ENCODE results near the gene STX5.
"Not testable (repeated sequence)": the region's sequence is repeated elsewhere in the genome, so short reads cannot be mapped to it uniquely, and the experiment has no call there.

STX5 gene

DNA sequence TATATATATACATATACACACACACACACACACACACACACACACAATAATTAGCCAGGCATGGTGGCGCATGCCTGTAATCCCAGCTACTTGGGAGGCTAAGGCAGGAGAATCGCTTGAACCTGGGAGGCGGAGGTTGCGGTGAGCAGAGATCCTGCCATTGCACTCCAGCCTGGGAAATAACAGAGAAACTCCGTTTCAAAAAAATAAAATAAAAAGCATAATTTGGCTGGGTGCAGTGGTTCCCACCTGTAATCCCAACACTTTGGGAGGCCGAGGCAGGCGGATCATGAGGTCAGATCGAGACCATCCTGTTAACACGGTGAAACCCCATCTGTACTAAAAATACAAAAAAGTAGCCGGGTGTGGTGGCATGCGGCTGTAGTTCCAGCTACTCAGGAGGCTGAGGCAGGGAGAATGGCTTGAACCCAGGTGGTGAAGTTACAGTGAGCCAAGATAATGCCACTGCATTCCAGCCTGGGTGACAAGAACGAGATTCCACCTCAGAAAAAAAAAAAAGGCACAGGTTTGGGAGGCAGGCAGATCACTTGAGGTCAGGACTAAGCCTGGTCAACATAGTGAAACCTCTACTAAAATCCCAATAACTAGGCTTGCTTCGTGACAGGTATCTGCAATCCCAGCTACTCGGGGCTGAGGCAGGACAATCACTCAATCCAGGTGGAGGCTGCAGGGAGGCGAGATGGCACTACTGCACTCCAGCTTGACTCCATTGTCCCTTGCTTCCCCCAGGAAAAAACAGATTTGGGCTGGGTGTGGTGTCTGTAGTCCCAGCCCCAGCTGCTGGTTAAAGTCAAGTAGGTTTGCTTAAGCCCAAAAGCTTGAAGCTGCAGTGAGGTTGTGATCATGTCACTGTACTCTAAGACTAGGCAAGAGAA lies 19.3 kb upstream of the STX5 start:
- no peaks in the 10 kb centered on the region for H3K9me3 ChIP-seq (ENCODE audit: low read depth, low read length)
- H3K4me3 ChIP-seq: no peak overlapping the region
- H3K36me3 ChIP-seq (ENCODE audit: insufficient read depth, low read length): peaks cover 43% of the 10 kb centered on the region
- H3K9ac ChIP-seq (ENCODE audit: insufficient read length): no peak overlapping the region
- peak overlapping the region; percentile 97 for H3K27ac ChIP-seq
- TF ChIP-seq POLR2AphosphoS5 (IDR thresholded peaks at IDR 0.05; ENCODE audit: borderline replicate concordance, low read depth, low read length) (peak; percentile 86), EZH2 (IDR thresholded peaks at IDR 0.05) (no peak)
- no peak for DNase-seq (ENCODE audit: low read depth, low spot score)

DNA sequence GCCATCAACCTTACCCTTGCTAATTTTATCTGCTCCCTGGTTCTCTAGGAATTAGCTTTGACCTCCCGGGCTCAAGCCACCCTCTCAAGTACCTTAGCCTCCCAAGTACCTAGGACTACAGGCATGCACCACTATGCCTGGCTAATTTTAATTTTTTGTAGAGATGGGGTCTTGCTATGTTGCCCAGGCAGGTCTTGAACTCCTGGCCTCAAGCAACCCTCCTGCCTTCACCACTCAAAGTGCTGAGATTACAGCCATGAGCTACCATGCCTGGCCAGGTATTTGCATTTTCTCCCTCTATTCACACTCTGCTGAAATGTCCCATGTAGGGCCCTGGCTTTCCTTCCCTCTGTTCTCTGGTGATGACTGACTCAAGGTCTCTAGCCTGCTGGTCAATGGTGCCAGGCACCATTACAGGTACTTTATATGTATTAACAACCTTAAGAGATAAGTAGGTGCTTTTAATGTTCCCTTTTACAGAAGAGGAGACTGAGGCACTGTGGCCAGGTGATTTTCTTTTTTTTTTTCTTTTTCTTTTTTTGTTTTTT lies 16.0 kb upstream of the STX5 start:
- Histone ChIP-seq H3K27ac (no peak overlapping the region), H3K9me3 (ENCODE audit: low read depth, low read length) (no peaks in the 10 kb centered on the region), H3K9ac (ENCODE audit: insufficient read length) (no peak overlapping the region), H3K36me3 (ENCODE audit: insufficient read depth, low read length) (peaks cover 16% of the 10 kb centered on the region), H3K4me3 (no peak overlapping the region)
- DNase-seq (ENCODE audit: low read depth, low spot score): no peak
- no peak for TF ChIP-seq FOXP2 (optimal IDR thresholded peaks at IDR 0.05; ENCODE audit: control extremely low read depth, extremely low read length, insufficient read depth)
- TF ChIP-seq POLR2AphosphoS5 (IDR thresholded peaks at IDR 0.05; ENCODE audit: borderline replicate concordance, low read depth, low read length): no peak

DNA sequence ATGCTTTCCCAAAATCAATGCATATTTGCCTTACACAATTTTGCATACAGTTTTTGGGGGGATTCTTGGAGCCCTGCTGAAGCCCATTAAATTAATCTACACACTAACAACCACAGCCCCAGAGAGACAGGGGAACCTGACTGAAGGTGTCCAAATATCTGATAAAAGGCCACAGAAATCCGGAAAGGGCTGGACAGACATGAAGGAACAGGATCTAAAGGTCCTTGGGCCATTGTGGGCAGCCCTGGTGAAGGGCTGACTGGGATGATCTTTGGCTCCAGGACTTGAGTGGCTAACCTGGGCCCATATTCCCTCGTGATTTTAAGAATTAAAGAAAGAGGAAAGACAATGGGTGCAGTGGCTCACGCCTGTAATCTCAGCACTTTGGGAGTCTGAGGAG lies 14.3 kb upstream of the STX5 start:
- H3K9me3 ChIP-seq (ENCODE audit: low read depth, low read length): no peaks in the 10 kb centered on the region
- no peak overlapping the region for H3K4me3 ChIP-seq
- no peak for TF ChIP-seq POLR2AphosphoS5 (IDR thresholded peaks at IDR 0.05; ENCODE audit: borderline replicate concordance, low read depth, low read length)
- no peak for TF ChIP-seq EZH2 (IDR thresholded peaks at IDR 0.05)
- no peak for TF ChIP-seq FOXP2 (optimal IDR thresholded peaks at IDR 0.05; ENCODE audit: control extremely low read depth, extremely low read length, insufficient read depth)
- no peaks in the 10 kb centered on the region for H3K36me3 ChIP-seq (ENCODE audit: insufficient read depth, low read length)
- DNase-seq (ENCODE audit: low read depth, low spot score): no peak
- no peak overlapping the region for H3K9ac ChIP-seq (ENCODE audit: insufficient read length)
- no peak overlapping the region for H3K27ac ChIP-seq

DNA sequence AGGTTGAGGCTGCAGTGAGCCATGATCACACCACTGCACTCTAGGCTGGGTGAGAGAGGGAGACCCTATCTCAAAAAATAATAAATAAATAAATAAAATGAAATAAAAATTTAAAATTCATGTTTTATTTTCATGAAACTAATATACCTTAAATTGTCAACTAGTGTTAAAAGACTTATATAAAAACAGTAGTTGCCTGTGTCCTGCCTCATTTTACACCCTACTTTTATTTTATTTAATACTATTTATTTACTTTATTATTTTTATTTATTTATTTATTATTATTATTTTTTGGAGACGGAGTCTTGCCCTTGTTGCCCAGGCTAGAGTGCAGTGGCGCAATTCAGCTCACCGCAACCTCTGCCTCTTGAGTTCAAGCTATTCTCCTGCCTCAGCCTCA lies 12.3 kb upstream of the STX5 start:
- H3K9ac ChIP-seq (ENCODE audit: insufficient read length): no peak overlapping the region
- no peak overlapping the region for H3K27ac ChIP-seq
- no peak overlapping the region for H3K4me3 ChIP-seq
- TF ChIP-seq EZH2 (IDR thresholded peaks at IDR 0.05) (no peak), FOXP2 (optimal IDR thresholded peaks at IDR 0.05; ENCODE audit: control extremely low read depth, extremely low read length, insufficient read depth) (no peak), POLR2AphosphoS5 (IDR thresholded peaks at IDR 0.05; ENCODE audit: borderline replicate concordance, low read depth, low read length) (no peak)
- no peaks in the 10 kb centered on the region for H3K36me3 ChIP-seq (ENCODE audit: insufficient read depth, low read length)
- no peak for DNase-seq (ENCODE audit: low read depth, low spot score)
- no peaks in the 10 kb centered on the region for H3K9me3 ChIP-seq (ENCODE audit: low read depth, low read length)

DNA sequence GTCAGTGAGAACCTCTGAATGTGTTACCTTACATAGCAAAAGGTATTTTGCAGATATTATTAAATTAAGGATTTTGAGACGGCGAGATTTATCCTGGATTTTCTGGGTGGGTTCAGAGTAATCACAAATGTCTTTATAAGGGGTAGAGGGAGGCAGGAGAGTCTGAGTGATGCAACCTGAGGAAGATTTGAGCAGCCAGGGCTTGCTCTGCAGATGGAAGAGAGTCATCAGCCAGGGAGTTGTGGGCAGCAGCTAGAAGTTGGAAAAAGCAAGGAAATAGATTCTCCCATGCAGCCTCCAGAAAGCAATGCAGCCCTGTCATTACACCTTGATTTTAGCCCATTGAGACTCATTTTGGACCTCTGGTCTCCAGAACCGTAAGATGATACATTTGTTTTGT lies 11.6 kb upstream of the STX5 start:
- no peaks in the 10 kb centered on the region for H3K9me3 ChIP-seq (ENCODE audit: low read depth, low read length)
- no peak overlapping the region for H3K4me3 ChIP-seq
- H3K9ac ChIP-seq (ENCODE audit: insufficient read length): peak overlapping the region; percentile 20
- no peak for TF ChIP-seq EZH2 (IDR thresholded peaks at IDR 0.05)
- no peak for TF ChIP-seq POLR2AphosphoS5 (IDR thresholded peaks at IDR 0.05; ENCODE audit: borderline replicate concordance, low read depth, low read length)
- no peak for TF ChIP-seq FOXP2 (optimal IDR thresholded peaks at IDR 0.05; ENCODE audit: control extremely low read depth, extremely low read length, insufficient read depth)
- no peaks in the 10 kb centered on the region for H3K36me3 ChIP-seq (ENCODE audit: insufficient read depth, low read length)
- peak overlapping the region; percentile 100 for H3K27ac ChIP-seq
- no peak for DNase-seq (ENCODE audit: low read depth, low spot score)

DNA sequence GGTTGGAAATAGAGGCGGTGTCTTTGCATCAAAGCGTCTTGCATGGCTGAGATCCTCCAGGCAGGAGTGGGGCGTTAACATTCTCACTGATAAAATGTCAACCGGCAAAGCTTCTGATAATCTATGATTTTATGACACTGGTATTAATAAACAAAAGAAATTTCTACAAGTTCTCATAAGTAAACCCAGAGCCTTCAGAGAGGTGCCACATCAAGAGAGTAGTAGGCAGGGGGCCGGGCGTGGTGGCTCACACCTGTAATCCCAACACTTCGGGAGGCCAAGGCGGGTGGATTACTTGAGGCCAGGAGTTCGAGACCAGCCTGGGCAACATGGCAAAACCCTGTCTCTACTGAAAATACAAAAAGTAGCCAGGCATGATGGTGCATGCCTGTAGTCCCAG lies 11.0 kb upstream of the STX5 start:
- H3K36me3 ChIP-seq (ENCODE audit: insufficient read depth, low read length); H3K9me3 ChIP-seq (ENCODE audit: low read depth, low read length); DNase-seq (ENCODE audit: low read depth, low spot score); H3K4me3 ChIP-seq: not testable (repeated sequence)
- Histone ChIP-seq H3K27ac (peak overlapping the region; percentile 100), H3K9ac (ENCODE audit: insufficient read length) (peak overlapping the region; percentile 93)

DNA sequence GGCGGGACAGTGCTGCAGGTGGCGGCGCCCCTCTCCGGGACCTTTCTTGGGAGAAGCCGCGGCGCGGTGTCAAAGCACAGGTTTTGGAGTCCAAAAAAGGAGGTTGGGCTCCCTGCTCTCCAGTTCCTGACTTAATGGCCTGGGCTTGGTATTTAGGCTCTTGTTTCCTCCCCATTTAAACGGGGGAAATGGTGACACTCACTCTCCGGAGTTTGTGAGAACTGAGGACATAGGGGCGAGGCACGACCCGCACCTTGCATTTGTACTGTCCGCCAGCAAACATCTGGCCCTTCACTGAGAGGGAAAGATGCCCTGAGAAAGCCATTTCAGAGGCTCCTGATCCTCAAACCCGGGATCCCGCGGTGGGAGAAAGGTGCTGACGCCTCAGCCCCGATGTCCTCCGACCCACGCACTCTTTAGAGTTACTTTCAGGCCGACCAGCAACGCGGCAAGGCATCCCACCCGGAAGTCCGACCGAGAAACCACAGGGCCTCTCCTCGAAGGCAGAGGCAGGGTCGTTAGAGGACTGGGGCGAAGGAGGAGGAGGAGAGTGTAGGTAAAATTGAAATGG lies 10.4 kb upstream of the STX5 start:
- peak overlapping the region; percentile 78 for H3K4me3 ChIP-seq
- H3K9ac ChIP-seq (ENCODE audit: insufficient read length): peak overlapping the region; percentile 93
- peak overlapping the region; percentile 100 for H3K27ac ChIP-seq
- TF ChIP-seq FOXP2 (optimal IDR thresholded peaks at IDR 0.05; ENCODE audit: control extremely low read depth, extremely low read length, insufficient read depth) (no peak), EZH2 (IDR thresholded peaks at IDR 0.05) (no peak), POLR2AphosphoS5 (IDR thresholded peaks at IDR 0.05; ENCODE audit: borderline replicate concordance, low read depth, low read length) (no peak)
- H3K9me3 ChIP-seq (ENCODE audit: low read depth, low read length): no peaks in the 10 kb centered on the region
- DNase-seq (ENCODE audit: low read depth, low spot score): no peak
- H3K36me3 ChIP-seq (ENCODE audit: insufficient read depth, low read length): peaks cover 9% of the 10 kb centered on the region; the same call in 1 of the 2 replicates

DNA sequence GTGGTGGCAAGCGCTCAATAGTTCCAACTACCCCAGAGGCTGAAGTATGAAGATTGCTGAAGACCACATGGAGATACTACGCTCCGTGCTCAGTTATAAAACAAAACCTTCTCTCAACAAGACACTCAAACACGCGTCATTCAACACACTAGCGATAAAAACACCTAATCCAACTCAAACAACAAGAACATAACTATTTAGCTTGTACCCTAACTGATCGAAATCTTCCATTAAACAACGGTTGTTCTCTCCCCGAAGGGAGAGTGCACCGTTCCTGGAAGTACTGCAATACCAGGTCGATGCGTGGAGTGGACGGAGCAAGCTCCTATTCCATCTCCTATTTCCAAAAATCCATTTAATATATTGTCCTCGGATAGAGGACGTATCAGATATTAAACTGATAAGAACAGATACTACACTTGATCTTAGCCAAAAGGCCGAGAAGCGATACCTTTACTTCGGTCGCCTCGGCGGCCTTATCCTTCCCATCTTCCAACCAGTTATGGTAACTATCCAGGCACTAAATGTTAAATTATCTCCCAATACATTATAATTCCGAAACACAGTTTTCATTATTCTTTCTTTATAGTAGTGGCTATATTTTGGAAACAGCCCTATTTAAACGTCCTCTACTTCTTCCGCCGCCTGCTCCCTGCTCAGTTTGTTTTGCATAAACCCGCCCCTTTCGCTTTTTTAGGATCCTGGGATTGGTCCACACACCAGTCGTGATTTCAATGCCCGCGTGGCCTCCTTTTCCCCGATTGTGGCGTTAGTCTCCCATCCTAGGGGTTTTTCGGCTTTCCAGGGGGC lies 9.7 kb upstream of the STX5 start:
- DNase-seq (ENCODE audit: low read depth, low spot score): peak; percentile 100
- H3K9ac ChIP-seq (ENCODE audit: insufficient read length): peak overlapping the region; percentile 93
- TF ChIP-seq FOXP2 (optimal IDR thresholded peaks at IDR 0.05; ENCODE audit: control extremely low read depth, extremely low read length, insufficient read depth): no peak
- peak; percentile 100 for TF ChIP-seq POLR2AphosphoS5 (IDR thresholded peaks at IDR 0.05; ENCODE audit: borderline replicate concordance, low read depth, low read length)
- peak overlapping the region; percentile 100 for H3K27ac ChIP-seq
- no peaks in the 10 kb centered on the region for H3K9me3 ChIP-seq (ENCODE audit: low read depth, low read length)
- peaks cover 15% of the 10 kb centered on the region; the same call in 1 of the 2 replicates for H3K36me3 ChIP-seq (ENCODE audit: insufficient read depth, low read length)
- H3K4me3 ChIP-seq: peak overlapping the region; percentile 79

DNA sequence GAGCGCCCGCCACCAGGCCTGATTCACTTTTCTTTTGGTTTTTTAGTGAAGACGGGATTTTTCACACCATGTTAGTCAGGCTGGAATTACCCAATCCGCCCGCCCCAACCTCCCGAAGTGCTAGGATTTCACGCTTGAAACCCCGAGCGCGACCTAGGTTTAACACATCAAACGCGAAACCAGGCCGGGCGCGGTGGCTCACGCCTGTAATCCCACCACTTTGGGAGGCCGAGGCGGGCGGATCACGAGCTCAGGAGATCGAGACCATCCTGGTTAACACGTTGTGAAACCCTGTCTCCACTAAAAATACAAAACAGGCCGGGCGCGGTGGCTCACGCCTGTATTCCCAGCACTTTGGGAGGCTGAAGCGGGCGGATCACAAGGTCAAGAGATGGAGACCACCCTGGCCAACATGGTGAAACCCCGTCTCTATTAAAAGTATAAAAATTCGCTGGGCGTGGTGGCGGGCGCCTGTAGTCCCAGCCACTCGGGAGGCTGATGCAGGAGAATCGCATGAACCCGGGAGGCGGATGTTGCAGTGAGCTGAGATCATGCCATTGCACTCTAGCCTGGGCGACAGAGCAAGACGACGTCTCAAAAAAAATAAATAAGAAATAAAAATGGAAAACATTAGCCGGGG lies 9.0 kb upstream of the STX5 start:
- not testable (repeated sequence) for H3K9me3 ChIP-seq (ENCODE audit: low read depth, low read length); DNase-seq (ENCODE audit: low read depth, low spot score)
- Histone ChIP-seq H3K4me3 (peak overlapping the region; percentile 79), H3K9ac (ENCODE audit: insufficient read length) (peak overlapping the region; percentile 97), H3K27ac (peak overlapping the region; percentile 95), H3K36me3 (ENCODE audit: insufficient read depth, low read length) (peaks cover 23% of the 10 kb centered on the region; the same call in 1 of the 2 replicates)
